Neural progenitor cell (in vitro differentiated cells): Measurements from ENCODE around the gene HMX1.

Source experiments
- CTCF ChIP-seq: fragments of 200-600 bp; sonication (generic); IDR thresholded peaks from 2 replicates; pipeline ENCODE4 v1.5.1; 2017; ENCODE audit warnings: antibody characterized with exemption, mild to moderate bottlenecking
- EZH2 ChIP-seq: fragments of 200-600 bp; sonication (generic); IDR thresholded peaks from 2 replicates; pipeline ENCODE4 v1.6.1; 2017; ENCODE audit warnings: antibody characterized with exemption, mild to moderate bottlenecking, moderate library complexity

DNA sequence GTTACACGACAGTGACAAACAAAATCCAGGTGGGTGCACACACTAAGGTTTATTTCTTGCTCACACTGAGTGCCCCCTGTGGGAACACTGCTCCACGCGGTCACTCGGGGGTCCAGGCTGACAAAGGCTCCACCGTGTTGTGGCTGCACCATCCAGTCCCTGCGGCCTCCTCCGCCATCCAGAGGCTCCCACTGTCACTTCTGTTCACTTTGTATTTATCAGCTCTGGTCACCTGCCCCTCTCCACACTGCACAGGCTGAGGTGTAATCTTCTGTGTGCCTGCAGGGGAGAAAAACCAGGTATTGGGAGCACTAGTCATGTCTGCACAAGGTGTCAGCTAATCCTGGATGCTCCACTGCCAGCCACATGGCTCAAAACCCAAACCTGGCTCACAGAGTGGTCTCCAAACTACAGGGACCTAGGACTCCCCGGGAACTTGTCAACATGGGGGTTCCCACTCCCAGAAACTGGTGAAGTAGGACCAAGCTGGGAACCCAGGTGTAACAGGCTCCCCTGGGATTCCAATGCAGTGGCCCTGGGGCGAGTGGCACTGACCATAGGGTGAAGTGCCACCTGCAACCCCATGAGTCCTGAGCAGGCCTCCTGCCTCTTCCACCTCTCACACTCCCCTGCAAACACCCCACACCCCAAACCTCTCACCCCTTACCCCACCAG, 25.5 kb downstream of the HMX1 start:
- TF ChIP-seq CTCF (no peak), EZH2 (no peak)
